Prostate gland (tissue), 2 donors: ENCODE measurements around the gene C11orf97.

Experiments
- CTCF ChIP-seq, 4 experiments: fragments of 200-600 bp in 2 of 4; fragments of 450-650 bp in 2 of 4; sonication (generic) in 2 of 4; IDR thresholded peaks; 1 replicate in 3 of 4; 2 replicates in 1 of 4; pipeline ENCODE4 v1.5.1; 2016 to 2019; ENCODE audit warnings: antibody characterized with exemption in 4 of 4, mild to moderate bottlenecking in 2 of 4, moderate library complexity in 2 of 4
- POLR2A ChIP-seq: fragments of 450-650 bp; IDR thresholded peaks from one replicate; pipeline ENCODE4 v1.6.1; 2016; ENCODE audit warnings: antibody characterized with exemption, mild to moderate bottlenecking
- POLR2AphosphoS5 ChIP-seq: sonication (generic); formaldehyde crosslinking; IDR thresholded peaks from one replicate; pipeline ENCODE4 v1.6.1; 2017; ENCODE audit warnings: antibody characterized with exemption

GRCh38 chr11:94469416-94469815, 42.8 kb upstream of the C11orf97 start:
- no peak for TF ChIP-seq POLR2AphosphoS5
- TF ChIP-seq CTCF (IDR thresholded peaks at IDR 0.05), result no peak
- no peak for TF ChIP-seq POLR2A
